ENCODE measurements around the gene BARHL2.

GRCh38 chr1:90761781-90762589 is 44.9 kb upstream of the BARHL2 start:
- TF ChIP-seq, protein P1, sequence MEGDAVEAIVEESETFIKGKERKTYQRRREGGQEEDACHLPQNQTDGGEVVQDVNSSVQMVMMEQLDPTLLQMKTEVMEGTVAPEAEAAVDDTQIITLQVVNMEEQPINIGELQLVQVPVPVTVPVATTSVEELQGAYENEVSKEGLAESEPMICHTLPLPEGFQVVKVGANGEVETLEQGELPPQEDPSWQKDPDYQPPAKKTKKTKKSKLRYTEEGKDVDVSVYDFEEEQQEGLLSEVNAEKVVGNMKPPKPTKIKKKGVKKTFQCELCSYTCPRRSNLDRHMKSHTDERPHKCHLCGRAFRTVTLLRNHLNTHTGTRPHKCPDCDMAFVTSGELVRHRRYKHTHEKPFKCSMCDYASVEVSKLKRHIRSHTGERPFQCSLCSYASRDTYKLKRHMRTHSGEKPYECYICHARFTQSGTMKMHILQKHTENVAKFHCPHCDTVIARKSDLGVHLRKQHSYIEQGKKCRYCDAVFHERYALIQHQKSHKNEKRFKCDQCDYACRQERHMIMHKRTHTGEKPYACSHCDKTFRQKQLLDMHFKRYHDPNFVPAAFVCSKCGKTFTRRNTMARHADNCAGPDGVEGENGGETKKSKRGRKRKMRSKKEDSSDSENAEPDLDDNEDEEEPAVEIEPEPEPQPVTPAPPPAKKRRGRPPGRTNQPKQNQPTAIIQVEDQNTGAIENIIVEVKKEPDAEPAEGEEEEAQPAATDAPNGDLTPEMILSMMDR (IDR thresholded peaks at IDR 0.05): no peak
- TF ChIP-seq POLR2A (IDR thresholded peaks at IDR 0.05) (no peak), EP300 (IDR thresholded peaks at IDR 0.05) (no peak), POLR2AphosphoS5 (IDR thresholded peaks at IDR 0.05) (no peak)

All from suprapubic skin (tissue), 4 donors.